Lower leg skin (tissue), 4 donors: ENCODE measurements around the gene OXTR. TPM values are rescaled to one million over a fixed set of nuclear protein-coding genes. Genes with fewer than 3 reads are reported as not detected.

Source experiments
- DNase-seq, 2 donors: peaks; one replicate each; pipeline ENCODE4 v3.0.0-alpha.2; 2019; ENCODE audit warnings: low spot score in 2 of 2
- H3K4me3 ChIP-seq: fragments of 200-600 bp; sonication (generic); 2 replicates; pipeline ENCODE4 v1.5.1; 2017; ENCODE audit warnings: mild to moderate bottlenecking, low read depth; ENCODE audit not compliant: poor library complexity, severe bottlenecking
- CTCF ChIP-seq, 3 donors: fragments of 450-650 bp; IDR thresholded peaks; one replicate each; pipeline ENCODE4 v1.5.1; 2016; ENCODE audit warnings: antibody characterized with exemption in 3 of 3, mild to moderate bottlenecking in 3 of 3, moderate library complexity in 2 of 3
- POLR2A ChIP-seq, 2 donors: fragments of 450-650 bp; IDR thresholded peaks; one replicate each; pipeline ENCODE4 v1.6.1; 2016 to 2017; ENCODE audit warnings: antibody characterized with exemption in 2 of 2, mild to moderate bottlenecking in 1 of 2, moderate library complexity in 1 of 2
- WGBS, 2 donors: methylation state at CpG; one replicate each; pipeline ENCODE4 v1.1.5; 2018; 5-methylcytosine and 5-hydroxymethylcytosine counted together
- intact Hi-C: fragments of 100-400 bp; cut with DNase I; formaldehyde crosslinking; loops from one replicate; pipeline ENCODE4 v1.15.0; 2023; ENCODE audit warnings: low total_unique reads
- total RNA-seq, 4 donors: library from RNA; depleted of rRNA; stranded (reverse); fragments of >200 nt; gene quantifications; one replicate each; pipeline ENCODE4 v1.1.0, GENCODE V29; 2016

The OXTR gene
- total RNA-seq, 4 donors from 2014 or later: 0.19 to 0.44 (median 0.19) TPM; not detected in 1

- 61 to 70% methylated on average over 22 to 23 of the region's 23 CpGs for WGBS, 2 donors
- intact Hi-C loops: no loop called here
- DNase-seq: peak in 1 of 2 donors; percentile 69
- TF ChIP-seq POLR2A (IDR thresholded peaks at IDR 0.05): no peak
- no peak within 1 kb of the TSS for H3K4me3 ChIP-seq
Measured at GRCh38 chr3:8733332-8734094, 35.9 kb downstream of the OXTR start, which contains the start of gene CAV3. CAV3 (plus strand) TSS chr3:8733802; CDS start chr3:8733877, 75 bp downstream.

GRCh38 chr3:8732413-8732812 is 37.0 kb downstream of the OXTR start:
- no peak overlapping the region for H3K4me3 ChIP-seq
- intact Hi-C loops: no loop called here
- WGBS, 2 donors: 78 to 88% methylated on average over 4 of the region's 4 CpGs
- DNase-seq: peak in 1 of 2 donors; percentile 40
- TF ChIP-seq CTCF (IDR thresholded peaks at IDR 0.05): no peak
- no peak for TF ChIP-seq POLR2A (IDR thresholded peaks at IDR 0.05)

- no peak overlapping the region for H3K4me3 ChIP-seq
- intact Hi-C loops: no loop called here
- peak in 1 of 2 donors; percentile 49 for DNase-seq
- TF ChIP-seq CTCF (IDR thresholded peaks at IDR 0.05): no peak
- TF ChIP-seq POLR2A (IDR thresholded peaks at IDR 0.05): no peak
- 81 to 86% methylated on average over 3 of the region's 3 CpGs for WGBS, 2 donors
Measured at GRCh38 chr3:8730656-8731055, 38.8 kb downstream of the OXTR start.

GRCh38 chr3:8729479-8729878 is 39.9 kb downstream of the OXTR start:
- H3K4me3 ChIP-seq: no peak overlapping the region
- TF ChIP-seq CTCF (IDR thresholded peaks at IDR 0.05) (no peak), POLR2A (IDR thresholded peaks at IDR 0.05) (no peak)
- 96 to 98% methylated on average over 3 of the region's 3 CpGs for WGBS, 2 donors
- intact Hi-C loops: no loop called here
- DNase-seq: no peak

GRCh38 chr3:8727605-8728512 is 41.6 kb downstream of the OXTR start:
- H3K4me3 ChIP-seq: no peak overlapping the region
- no peak for TF ChIP-seq POLR2A (IDR thresholded peaks at IDR 0.05)
- no peak for TF ChIP-seq CTCF (IDR thresholded peaks at IDR 0.05)
- intact Hi-C loops: no loop called here
- DNase-seq: peak in 1 of 2 donors; percentile 71
- 76 to 83% methylated on average over 9 of the region's 9 CpGs for WGBS, 2 donors
